22Rv1 (cell line): ENCODE data around the gene GRIN2B.

Experiments used
- H3K27ac ChIP-seq: fragments of 450-650 bp; 2 replicates; pipeline ENCODE4 v1.5.1; 2017
- ZFX ChIP-seq: fragments of 450-650 bp; IDR thresholded peaks from 2 replicates; pipeline ENCODE4 v1.6.1; 2017; ENCODE audit warnings: antibody characterized with exemption, borderline replicate concordance
- TF ChIP-seq, protein P1 (sequence below): fragments of 450-650 bp; IDR thresholded peaks from 2 replicates; pipeline ENCODE4 v1.5.1; 2017; ENCODE audit warnings: mild to moderate bottlenecking

Gene GRIN2B

DNA sequence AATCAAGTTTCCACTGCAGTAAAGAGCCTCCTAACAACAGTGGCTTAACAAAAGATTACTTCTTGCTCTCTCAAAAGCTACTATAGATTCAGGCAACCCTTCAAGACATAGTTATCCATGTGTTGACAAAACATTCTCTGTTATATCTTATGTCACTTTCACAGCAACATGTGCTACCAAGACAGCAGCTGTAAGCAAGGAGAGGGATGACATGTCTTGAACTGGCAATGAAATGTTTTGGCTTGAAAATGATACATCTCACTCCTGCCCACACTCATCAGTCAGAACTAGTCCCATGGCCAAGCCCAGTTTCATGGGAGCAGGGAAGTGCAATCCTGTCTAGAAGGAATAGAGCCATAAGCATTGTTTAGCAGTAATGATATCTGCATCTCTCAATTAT is 10.7 kb upstream of the GRIN2B start:
- TF ChIP-seq, protein P1, sequence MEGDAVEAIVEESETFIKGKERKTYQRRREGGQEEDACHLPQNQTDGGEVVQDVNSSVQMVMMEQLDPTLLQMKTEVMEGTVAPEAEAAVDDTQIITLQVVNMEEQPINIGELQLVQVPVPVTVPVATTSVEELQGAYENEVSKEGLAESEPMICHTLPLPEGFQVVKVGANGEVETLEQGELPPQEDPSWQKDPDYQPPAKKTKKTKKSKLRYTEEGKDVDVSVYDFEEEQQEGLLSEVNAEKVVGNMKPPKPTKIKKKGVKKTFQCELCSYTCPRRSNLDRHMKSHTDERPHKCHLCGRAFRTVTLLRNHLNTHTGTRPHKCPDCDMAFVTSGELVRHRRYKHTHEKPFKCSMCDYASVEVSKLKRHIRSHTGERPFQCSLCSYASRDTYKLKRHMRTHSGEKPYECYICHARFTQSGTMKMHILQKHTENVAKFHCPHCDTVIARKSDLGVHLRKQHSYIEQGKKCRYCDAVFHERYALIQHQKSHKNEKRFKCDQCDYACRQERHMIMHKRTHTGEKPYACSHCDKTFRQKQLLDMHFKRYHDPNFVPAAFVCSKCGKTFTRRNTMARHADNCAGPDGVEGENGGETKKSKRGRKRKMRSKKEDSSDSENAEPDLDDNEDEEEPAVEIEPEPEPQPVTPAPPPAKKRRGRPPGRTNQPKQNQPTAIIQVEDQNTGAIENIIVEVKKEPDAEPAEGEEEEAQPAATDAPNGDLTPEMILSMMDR = no peak
- no peak for TF ChIP-seq ZFX

DNA sequence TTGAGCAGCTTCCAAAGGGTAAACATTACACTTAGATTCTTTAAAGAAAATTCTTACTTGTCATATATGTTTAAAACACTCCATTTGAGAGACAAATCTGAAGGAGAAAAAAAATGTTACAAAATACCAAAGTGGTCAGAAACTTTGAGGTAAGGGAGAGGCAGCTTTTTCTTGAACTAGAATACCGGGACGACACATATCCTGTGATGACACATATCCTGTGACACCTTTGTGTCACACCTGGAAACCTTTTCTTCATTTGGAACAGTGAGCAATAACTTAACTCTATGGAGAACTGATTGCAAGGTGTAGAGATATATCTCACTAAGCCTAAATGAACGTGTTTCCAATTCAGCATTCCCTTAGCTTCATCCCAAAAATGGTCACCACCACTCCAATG is 4.6 kb upstream of the GRIN2B start:
- TF ChIP-seq ZFX = no peak
- TF ChIP-seq, protein P1 = no peak

More for the DNA sequence above, 10.7 kb upstream of the GRIN2B start:
- H3K27ac ChIP-seq = no peak overlapping the region

DNA sequence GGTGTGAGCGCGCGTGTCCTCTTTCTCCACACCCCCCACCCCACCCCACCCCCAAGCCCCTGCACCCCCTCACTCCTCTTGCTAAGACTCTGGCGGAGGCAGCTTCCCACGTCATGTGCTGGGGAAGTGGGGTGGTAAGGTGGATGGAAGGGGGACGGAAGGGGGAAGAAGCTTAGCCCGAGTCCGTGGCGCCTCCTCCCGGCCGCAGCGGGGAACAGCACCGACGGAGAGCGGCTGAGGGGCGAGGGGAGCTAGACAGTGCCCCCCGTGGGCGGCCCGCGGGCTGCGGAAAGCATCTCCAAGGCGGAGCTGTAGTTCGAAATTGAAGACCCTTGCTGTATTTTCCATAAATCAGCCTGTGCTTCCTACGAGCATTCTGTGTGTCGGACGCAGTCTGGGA is 588 bp upstream of the GRIN2B start:
- no peak for TF ChIP-seq ZFX
- TF ChIP-seq, protein P1 = peak; percentile 45
- no peak overlapping the region for H3K27ac ChIP-seq

More for the DNA sequence above, 4.6 kb upstream of the GRIN2B start:
- no peak overlapping the region for H3K27ac ChIP-seq

DNA sequence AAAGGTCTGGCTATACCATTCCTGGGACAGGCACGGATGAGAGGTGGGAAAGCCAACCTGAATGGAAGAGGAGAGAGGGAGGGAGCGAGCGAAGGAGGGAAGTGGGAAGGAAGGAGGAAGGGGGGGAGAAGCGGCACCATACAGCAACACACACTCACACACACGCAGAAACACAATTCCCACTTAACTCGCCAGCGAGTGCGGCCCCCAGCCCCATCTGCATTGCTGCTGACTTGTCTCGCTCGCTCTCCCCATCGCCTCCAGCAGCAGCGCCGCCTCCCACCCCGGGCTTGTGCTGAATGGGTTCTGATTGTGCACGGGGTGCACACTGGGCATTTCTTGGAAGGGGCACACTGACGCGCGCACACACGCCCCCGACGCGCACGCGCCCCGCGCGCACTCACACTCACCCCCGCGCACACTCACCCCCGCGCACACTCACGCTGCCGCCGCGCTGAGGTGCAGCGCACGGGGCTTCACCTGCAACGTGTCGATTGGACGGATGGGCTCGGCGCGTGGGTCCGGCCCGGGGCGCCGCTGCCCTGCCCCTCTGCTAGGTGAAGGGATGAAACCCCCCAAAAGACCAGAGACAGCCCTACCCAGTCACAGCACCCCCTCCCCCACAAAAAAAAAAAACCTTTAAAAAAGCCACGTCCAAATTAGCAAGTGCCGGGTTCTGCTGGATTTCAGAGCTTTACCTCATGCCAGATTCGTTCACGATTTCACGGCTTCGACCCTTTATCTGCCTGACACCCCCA is 685 bp downstream of the GRIN2B start:
- no peak overlapping the region for H3K27ac ChIP-seq
- TF ChIP-seq, protein P1 = no peak
- TF ChIP-seq ZFX = no peak

DNA sequence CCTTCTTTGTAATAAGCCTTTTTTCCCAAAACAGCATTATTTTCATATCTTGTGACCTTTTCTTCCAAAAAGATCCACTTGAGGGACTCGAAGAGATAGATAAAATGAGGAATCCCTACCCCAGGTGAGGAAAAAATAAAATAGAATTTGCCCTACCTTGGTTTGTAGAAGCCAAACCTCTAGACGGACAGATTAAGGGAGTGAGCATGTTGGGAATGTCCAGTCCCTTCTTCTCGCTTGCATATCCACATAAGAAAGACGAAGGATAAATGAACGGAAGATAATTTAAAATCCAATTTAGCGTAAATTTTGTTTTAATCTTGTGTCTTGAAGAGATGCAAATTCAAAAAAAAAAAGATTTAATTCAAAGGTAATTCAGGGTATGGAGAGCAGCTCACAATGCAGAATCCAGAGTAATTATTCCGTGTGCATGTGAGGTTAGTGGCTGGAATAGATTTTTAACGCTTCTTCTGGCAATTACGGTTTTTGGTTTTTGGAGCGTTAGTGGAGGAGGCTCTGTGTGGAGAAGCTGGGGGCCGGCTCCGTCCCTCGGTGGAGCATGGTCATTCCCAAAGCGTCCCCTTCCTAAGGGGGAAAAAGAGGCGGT is 1.5 kb downstream of the GRIN2B start:
- TF ChIP-seq, protein P1 = no peak
- no peak for TF ChIP-seq ZFX

DNA sequence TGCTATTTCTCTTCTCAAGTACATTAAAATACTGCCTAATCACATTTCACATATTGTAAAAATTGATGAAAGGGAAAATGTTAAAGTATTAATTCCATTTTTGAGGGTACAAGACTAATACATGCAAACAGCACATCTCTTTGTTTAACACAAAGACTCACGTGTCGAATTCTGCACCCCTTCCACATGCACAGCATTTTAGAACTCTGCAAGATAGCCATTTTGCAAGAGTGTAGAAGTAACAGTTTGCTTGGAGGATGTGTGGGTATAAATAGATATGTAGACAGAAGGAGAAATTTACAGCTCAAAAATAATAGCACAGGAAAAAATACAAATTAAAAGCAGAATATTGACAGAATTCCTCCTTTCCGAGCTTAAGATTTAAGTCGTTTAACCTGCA is 2.5 kb downstream of the GRIN2B start:
- no peak overlapping the region for H3K27ac ChIP-seq
- TF ChIP-seq, protein P1 = no peak
- TF ChIP-seq ZFX = no peak

More for the DNA sequence above, 1.5 kb downstream of the GRIN2B start:
- H3K27ac ChIP-seq = no peak overlapping the region

DNA sequence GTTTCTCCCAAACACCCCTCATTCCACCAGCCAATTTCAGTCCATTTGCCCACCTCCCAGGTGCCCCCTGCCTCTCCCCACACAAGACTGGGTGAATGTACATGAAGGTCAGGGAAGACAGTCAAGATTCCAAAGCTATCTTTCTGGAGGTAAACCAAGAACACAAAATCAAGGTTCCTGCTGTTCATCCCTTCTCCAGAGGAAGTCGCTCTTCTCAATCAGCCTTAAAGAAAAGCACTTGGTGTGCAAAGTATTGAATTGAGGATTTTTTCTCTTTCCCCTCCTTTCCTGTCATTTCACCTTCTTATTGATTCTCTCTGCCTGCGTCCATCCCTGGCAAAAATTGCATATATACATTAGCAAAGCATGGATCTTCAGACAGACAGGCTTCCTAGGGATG is 4.5 kb downstream of the GRIN2B start:
- no peak overlapping the region for H3K27ac ChIP-seq
- no peak for TF ChIP-seq ZFX
- TF ChIP-seq, protein P1 = peak; percentile 29; the same call in 1 of the 2 replicates
